Neuronal stem cell (in vitro differentiated cells): ENCODE measurements around the gene DDX28.
A peak's percentile ranks its signal among the peaks of the same experiment; 100 is the strongest.

Experiments
- DNase-seq: peaks from one replicate; pipeline ENCODE4 v3.0.0-alpha.2; 2013; ENCODE audit warnings: low spot score
- H2AFZ ChIP-seq: one replicate; pipeline ENCODE4 v1.6.1; 2013; ENCODE audit warnings: mild to moderate bottlenecking, low read length, inconsistent platforms
- H2AK5ac ChIP-seq: 2 replicates; pipeline ENCODE4 v1.6.1; 2013; ENCODE audit warnings: low read depth, mild to moderate bottlenecking, inconsistent platforms, low read length, moderate library complexity, mixed read lengths
- H2BK120ac ChIP-seq: 2 replicates; pipeline ENCODE4 v1.6.1; 2013; ENCODE audit warnings: low read depth, mild to moderate bottlenecking, inconsistent platforms, low read length, moderate library complexity, mixed read lengths
- H2BK12ac ChIP-seq: one replicate; pipeline ENCODE4 v1.6.1; 2013; ENCODE audit warnings: low read length, inconsistent platforms
- H2BK15ac ChIP-seq: 2 replicates; pipeline ENCODE4 v1.6.1; 2013; ENCODE audit warnings: mild to moderate bottlenecking, low read length, inconsistent platforms, mixed read lengths
- H2BK5ac ChIP-seq: one replicate; pipeline ENCODE4 v1.6.1; 2013; ENCODE audit warnings: inconsistent platforms, mild to moderate bottlenecking, low read length, moderate library complexity
- H3K14ac ChIP-seq: one replicate; pipeline ENCODE4 v1.6.1; 2013; ENCODE audit warnings: low read length, inconsistent platforms
- H3K18ac ChIP-seq: 2 replicates; pipeline ENCODE4 v1.6.1; 2013; ENCODE audit warnings: low read length, inconsistent platforms
- H3K23ac ChIP-seq: 2 replicates; pipeline ENCODE4 v1.6.1; 2013; ENCODE audit warnings: low read depth, mild to moderate bottlenecking, mixed read lengths, low read length, inconsistent platforms; ENCODE audit not compliant: poor library complexity
- H3K27ac ChIP-seq: replicated peaks from 3 replicates; pipeline ENCODE4 v1.5.1; 2013; ENCODE audit warnings: low read length, inconsistent platforms
- H3K27me3 ChIP-seq, 3 experiments: 2 replicates each; pipeline ENCODE4 v1.6.1; 2013; ENCODE audit warnings: low read length in 3 of 3, mild to moderate bottlenecking in 2 of 3, inconsistent platforms in 1 of 3, low read depth in 1 of 3, mixed read lengths in 1 of 3, moderate library complexity in 1 of 3; ENCODE audit not compliant: control insufficient read depth in 3 of 3, insufficient read depth in 3 of 3
- H3K36me3 ChIP-seq, 2 donors: replicated peaks in 1 of 2; 2 replicates each; pipeline ENCODE4 v1.6.1; 2013; ENCODE audit warnings: low read length in 2 of 2; ENCODE audit not compliant: control insufficient read depth in 2 of 2, insufficient read depth in 2 of 2
- H3K4ac ChIP-seq: 2 replicates; pipeline ENCODE4 v1.6.1; 2013; ENCODE audit warnings: inconsistent platforms, mild to moderate bottlenecking, low read length, moderate library complexity
- H3K4me1 ChIP-seq, 2 donors: 1 replicate in 1 of 2; 2 replicates in 1 of 2; pipeline ENCODE4 v1.6.1; 2013; ENCODE audit warnings: low read length in 2 of 2, low read depth in 1 of 2; ENCODE audit not compliant: control insufficient read depth in 2 of 2, insufficient read depth in 1 of 2
- H3K4me2 ChIP-seq: one replicate; pipeline ENCODE4 v1.6.1; 2013; ENCODE audit warnings: mild to moderate bottlenecking, low read length, inconsistent platforms; ENCODE audit not compliant: insufficient read depth, poor library complexity, severe bottlenecking
- H3K4me3 ChIP-seq, 2 donors: 2 replicates each; pipeline ENCODE4 v1.5.1; 2013; ENCODE audit warnings: low read length in 2 of 2, mild to moderate bottlenecking in 2 of 2, inconsistent platforms in 1 of 2, moderate library complexity in 1 of 2
- H3K79me1 ChIP-seq: one replicate; pipeline ENCODE4 v1.6.1; 2013; ENCODE audit warnings: low read depth, mild to moderate bottlenecking, inconsistent platforms, low read length, moderate library complexity
- H3K9ac ChIP-seq: one replicate; pipeline ENCODE4 v1.6.1; 2013; ENCODE audit warnings: mild to moderate bottlenecking, low read depth, low read length, inconsistent platforms; ENCODE audit not compliant: poor library complexity
- H3K9me3 ChIP-seq, 2 donors: replicated peaks in 1 of 2; 2 replicates each; pipeline versions ENCODE3 to v1.6.1; 2013; ENCODE audit warnings: low read length in 2 of 2, mild to moderate bottlenecking in 2 of 2, inconsistent platforms in 1 of 2, low read depth in 1 of 2, mixed read lengths in 1 of 2, moderate library complexity in 1 of 2; ENCODE audit not compliant: control insufficient read depth in 2 of 2, insufficient read depth in 1 of 2
- H4K8ac ChIP-seq: one replicate; pipeline ENCODE4 v1.6.1; 2013; ENCODE audit warnings: low read depth, mild to moderate bottlenecking, inconsistent platforms, low read length, moderate library complexity
- H4K91ac ChIP-seq: one replicate; pipeline ENCODE4 v1.6.1; 2013; ENCODE audit warnings: low read length, low read depth, mild to moderate bottlenecking, inconsistent platforms; ENCODE audit not compliant: poor library complexity
- WGBS, 2 donors: extraction: QIAGEN DNeasy Blood & Tissue Kit; methylation state at CpG; one replicate each; pipeline ENCODE4 v1.1.7; 2013; ENCODE audit warnings: missing lambda C conversion rate in 2 of 2, mixed read lengths in 1 of 2; ENCODE audit not compliant: insufficient read length in 2 of 2, insufficient replicate concordance in 1 of 2; ENCODE audit errors: extremely low coverage in 2 of 2; 5-methylcytosine and 5-hydroxymethylcytosine counted together

Gene DDX28

DNA sequence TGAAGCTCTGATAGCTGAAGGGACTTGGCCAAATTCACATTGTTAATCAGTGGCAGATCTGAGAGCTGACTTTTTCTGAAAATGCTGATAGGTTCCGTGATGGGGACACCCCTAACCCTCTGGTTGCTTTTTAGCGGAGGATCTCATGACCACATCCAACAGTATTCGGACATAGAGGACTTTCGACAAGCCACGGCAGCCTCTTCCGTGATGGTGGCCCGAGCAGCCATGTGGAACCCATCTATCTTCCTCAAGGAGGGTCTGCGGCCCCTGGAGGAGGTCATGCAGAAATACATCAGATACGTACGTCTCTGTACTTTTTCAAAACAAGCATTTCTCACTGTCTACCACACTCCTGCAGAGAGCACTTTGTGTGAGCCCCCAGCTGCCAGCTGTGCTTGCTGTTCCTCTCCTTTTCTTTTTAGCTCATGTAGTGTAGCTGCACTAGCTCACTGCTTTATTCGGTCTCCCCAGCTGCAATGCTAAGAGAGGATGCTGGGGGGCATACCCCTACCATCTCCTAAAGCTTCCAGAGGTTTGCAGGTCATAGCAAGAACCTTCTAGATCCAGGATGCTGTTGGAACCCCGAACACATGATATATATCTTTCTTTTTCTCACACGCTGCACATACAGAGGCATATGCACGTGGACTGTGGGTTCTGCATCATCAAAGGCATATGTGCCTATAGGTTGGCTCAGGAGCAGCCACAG lies 47.9 kb upstream of the DDX28 start:
- Histone ChIP-seq H3K9ac (no peak overlapping the region), H3K4me2 (no peak overlapping the region), H3K4me3 (no peak overlapping the region), H3K4me1 (peaks cover 0 to 8% of the 10 kb centered on the region in 2 donors), H2BK15ac (no peak overlapping the region), H2BK120ac (no peak overlapping the region), H3K27ac (no peak overlapping the region), H4K8ac (no peak overlapping the region), H3K4ac (no peak overlapping the region), H2AK5ac (no peak overlapping the region), H3K9me3 (no peaks in the 10 kb centered on the region), H3K36me3 (peaks cover 30 to 83% of the 10 kb centered on the region in 2 donors), H3K14ac (no peak overlapping the region), H2AFZ (no peak overlapping the region), H3K23ac (no peak overlapping the region), H3K27me3 (no peaks in the 10 kb centered on the region), H3K79me1 (no peaks in the 10 kb centered on the region), H2BK12ac (no peak overlapping the region), H3K18ac (no peak overlapping the region), H4K91ac (no peak overlapping the region), H2BK5ac (no peak overlapping the region)
- DNase-seq = no peak
- WGBS, 2 donors = no CpG with 5 or more reads among the region's 14 CpGs

DNA sequence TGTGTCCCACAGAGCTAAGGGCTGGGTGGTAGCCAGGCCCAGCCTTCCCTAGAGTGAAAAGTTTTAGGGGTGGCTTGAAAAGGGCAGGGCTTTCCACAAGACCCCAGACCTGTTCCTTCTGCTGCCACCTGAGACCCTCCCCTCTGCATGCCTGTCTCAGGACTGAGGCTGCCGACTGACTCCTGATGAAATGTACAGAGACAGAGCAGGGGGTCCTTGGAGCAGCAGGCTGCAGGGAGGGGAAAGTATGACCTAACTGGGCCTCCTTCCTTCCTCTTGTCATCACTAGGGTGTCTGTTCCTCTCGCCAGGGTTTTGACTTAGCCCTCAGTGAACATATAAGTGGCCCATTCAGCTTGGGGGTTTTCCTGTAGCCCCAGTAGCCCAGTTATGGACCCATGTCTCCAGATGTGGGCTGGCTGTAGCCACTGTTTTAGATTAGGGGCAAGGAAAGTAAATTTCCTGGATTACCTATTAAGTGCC lies 47.3 kb upstream of the DDX28 start:
- no peak overlapping the region for H3K18ac ChIP-seq
- no peak overlapping the region for H3K23ac ChIP-seq
- H2AFZ ChIP-seq = no peak overlapping the region
- H3K27ac ChIP-seq = no peak overlapping the region
- no peak overlapping the region for H2BK15ac ChIP-seq
- no peak overlapping the region for H3K9ac ChIP-seq
- H3K14ac ChIP-seq = no peak overlapping the region
- H3K4me1 ChIP-seq = peaks cover 0 to 13% of the 10 kb centered on the region in 2 donors
- no peak overlapping the region for H4K8ac ChIP-seq
- H4K91ac ChIP-seq = no peak overlapping the region
- no peak overlapping the region for H2BK12ac ChIP-seq
- H3K9me3 ChIP-seq = no peaks in the 10 kb centered on the region
- no peak overlapping the region for H2BK120ac ChIP-seq
- peaks cover 26 to 77% of the 10 kb centered on the region in 2 donors for H3K36me3 ChIP-seq
- no peak for DNase-seq
- H2AK5ac ChIP-seq = no peak overlapping the region
- no peak overlapping the region for H3K4me2 ChIP-seq
- WGBS, 2 donors = no CpG with 5 or more reads among the region's 2 CpGs
- no peak overlapping the region for H2BK5ac ChIP-seq
- H3K79me1 ChIP-seq = no peaks in the 10 kb centered on the region
- no peaks in the 10 kb centered on the region for H3K27me3 ChIP-seq
- H3K4me3 ChIP-seq = no peak overlapping the region
- H3K4ac ChIP-seq = no peak overlapping the region

DNA sequence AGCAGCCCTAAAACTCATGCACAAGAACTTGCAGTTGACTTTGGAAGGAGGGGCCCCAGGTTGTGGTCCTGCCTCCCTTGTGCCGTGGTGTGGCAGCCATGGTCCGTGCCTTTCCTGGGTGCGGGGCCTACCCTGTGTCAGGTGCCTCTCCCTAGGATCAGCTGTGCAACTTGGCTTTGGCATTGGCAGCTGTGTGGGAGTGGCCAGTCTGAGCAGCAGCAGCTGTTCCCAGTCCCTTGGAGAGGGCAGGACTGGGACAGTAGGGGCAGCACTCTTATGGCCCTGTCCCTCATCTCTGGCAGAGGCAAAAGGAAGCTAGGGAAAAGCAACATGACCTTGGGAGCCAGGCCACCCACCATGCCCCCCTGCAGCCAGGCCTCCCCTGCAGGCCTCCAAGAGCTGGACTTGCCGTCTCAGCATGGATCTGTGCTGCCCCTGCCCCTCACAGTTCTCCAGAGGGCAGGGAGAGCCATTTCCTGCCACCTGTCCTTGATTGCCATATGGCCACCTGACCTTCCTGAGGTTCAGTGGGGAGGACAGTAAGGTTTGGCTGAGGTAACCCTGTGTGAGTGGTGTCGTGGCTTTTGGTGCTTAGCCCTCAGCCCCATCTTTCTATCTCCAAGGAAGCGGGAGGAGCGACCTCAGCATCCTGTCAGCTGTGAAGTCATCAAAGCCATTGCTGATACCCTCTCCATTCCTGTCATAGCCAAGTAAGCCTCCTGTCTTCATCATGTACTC lies 46.6 kb upstream of the DDX28 start:
- Histone ChIP-seq H3K4me3 (peak overlapping the region in 1 of 2 donors; percentile 8), H2BK5ac (no peak overlapping the region), H2BK12ac (no peak overlapping the region), H3K27me3 (no peaks in the 10 kb centered on the region), H3K9me3 (no peaks in the 10 kb centered on the region), H4K8ac (no peak overlapping the region), H2BK120ac (no peak overlapping the region), H3K14ac (peak overlapping the region; percentile 42), H3K4me1 (peaks cover 0 to 19% of the 10 kb centered on the region in 2 donors), H3K18ac (peak overlapping the region; percentile 32), H2BK15ac (no peak overlapping the region), H3K4me2 (no peak overlapping the region), H3K27ac (no peak overlapping the region), H2AFZ (no peak overlapping the region), H4K91ac (no peak overlapping the region), H3K9ac (peak overlapping the region; percentile 50), H3K4ac (no peak overlapping the region), H3K36me3 (peaks cover 20 to 71% of the 10 kb centered on the region in 2 donors), H2AK5ac (no peak overlapping the region), H3K23ac (peak overlapping the region; percentile 26), H3K79me1 (no peaks in the 10 kb centered on the region)
- DNase-seq = no peak
- WGBS, 2 donors = no CpG with 5 or more reads among the region's 7 CpGs

DNA sequence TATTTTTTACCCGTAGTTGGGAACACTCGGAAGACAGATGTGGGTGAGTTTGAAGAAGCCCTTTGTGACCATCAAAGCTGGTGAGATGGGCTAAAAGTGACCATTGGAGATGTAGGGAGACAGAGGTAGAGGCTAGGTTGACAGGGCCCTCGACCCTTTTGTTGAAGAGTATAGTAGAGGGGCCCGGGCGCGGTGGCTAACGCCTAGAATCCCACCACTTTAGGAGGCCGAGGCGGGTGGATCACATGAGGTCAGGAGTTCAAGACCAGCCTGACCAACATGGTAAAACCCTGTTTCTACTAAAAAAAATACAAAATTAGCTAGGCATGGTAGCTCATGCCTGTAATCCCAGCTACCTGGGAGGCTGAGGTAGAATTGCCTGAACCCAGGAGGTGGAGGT lies 45.9 kb upstream of the DDX28 start:
- Histone ChIP-seq H3K18ac (no peak overlapping the region), H3K4me2 (no peak overlapping the region), H3K27me3 (no peaks in the 10 kb centered on the region), H2BK120ac (no peak overlapping the region), H3K4ac (no peak overlapping the region), H3K14ac (no peak overlapping the region), H3K27ac (no peak overlapping the region), H4K91ac (no peak overlapping the region), H3K9me3 (no peaks in the 10 kb centered on the region), H3K4me3 (no peak overlapping the region), H2BK15ac (no peak overlapping the region), H3K23ac (no peak overlapping the region), H2BK5ac (no peak overlapping the region), H4K8ac (no peak overlapping the region), H2BK12ac (no peak overlapping the region), H3K79me1 (no peaks in the 10 kb centered on the region), H3K9ac (no peak overlapping the region), H2AFZ (no peak overlapping the region), H3K36me3 (peaks cover 14 to 66% of the 10 kb centered on the region in 2 donors), H2AK5ac (no peak overlapping the region), H3K4me1 (peaks cover 0 to 19% of the 10 kb centered on the region in 2 donors)
- DNase-seq = no peak
- WGBS, 2 donors = no CpG with 5 or more reads among the region's 9 CpGs
